GM12878 (cell line): ENCODE measurements around the gene HDAC5. TPM values are rescaled to one million over a fixed set of nuclear protein-coding genes. Genes with fewer than 3 reads are reported as not detected.
A peak's percentile ranks its signal among the peaks of the same experiment; 100 is the strongest.

ENCODE experiments used
- ATAC-seq: fragments of 200-7000 bp; cut with Tn5 transposase; 3 replicates; pipeline ENCODE4 v1.9.1; 2020; ENCODE audit warnings: mild to moderate bottlenecking, moderate library complexity
- BruUV-seq: library from RNA; stranded (reverse); fragments of 400-500 nt; replicated peaks from 2 replicates; lab custom pipeline; 2021; lab: Mats Ljungman, UMichigan
- CTCF ChIA-PET: fragments of 300-600 bp; sonication (Branson Sonifier 250); formaldehyde crosslinking; extraction: SDS; loops from one replicate; lab custom pipeline; 2021; ENCODE audit warnings: inconsistent platforms; lab: Yijun Ruan, JAX
- POLR2A ChIA-PET: fragments of 350-600 bp; formaldehyde crosslinking; extraction: SDS; loops from one replicate; lab custom pipeline; 2021; ENCODE audit warnings: inconsistent platforms; lab: Charles Lee
- RAD21 ChIA-PET: fragments of 300-600 bp; sonication (Branson Sonifier 250); formaldehyde crosslinking; loops from one replicate; lab custom pipeline; 2023; ENCODE audit warnings: antibody characterized with exemption; ENCODE audit not compliant: unreplicated experiment; lab: Charles Lee
- SMC1A ChIA-PET: fragments of 300-600 bp; sonication (Branson Sonifier 250); formaldehyde crosslinking; loops from one replicate; lab custom pipeline; 2023; ENCODE audit not compliant: unreplicated experiment, uncharacterized antibody; lab: Charles Lee
- DNase-seq: peaks from one replicate; pipeline ENCODE4 v3.0.0-alpha.2; 2011; ENCODE audit warnings: low read depth, low spot score
- FAIRE-seq: peaks from 3 replicates; lab custom pipeline; 2011; peaks lifted over from hg19 to GRCh38; lab: Jason Lieb, UNC
- H2AFZ ChIP-seq: 2 replicates; pipeline ENCODE4 v1.6.0; 2011; ENCODE audit warnings: low read depth, low read length, control low read depth; ENCODE audit not compliant: control insufficient read depth
- H3K27ac ChIP-seq: 2 replicates; pipeline ENCODE4 v1.5.1; 2011; ENCODE audit warnings: control low read depth; ENCODE audit not compliant: control insufficient read depth, insufficient read depth
- H3K27me3 ChIP-seq, 2 experiments: replicated peaks in 1 of 2; 2 replicates each; pipeline versions ENCODE4 v1.6.0 to v1.6.1; 2011; ENCODE audit warnings: low read length in 1 of 2; ENCODE audit not compliant: control insufficient read depth in 2 of 2, insufficient read depth in 2 of 2
- H3K36me3 ChIP-seq, 2 experiments: 2 replicates each; pipeline ENCODE4 v1.5.1; 2011; ENCODE audit warnings: low read length in 1 of 2; ENCODE audit not compliant: control insufficient read depth in 2 of 2, insufficient read depth in 2 of 2
- H3K4me1 ChIP-seq: 2 replicates; pipeline ENCODE4 v1.6.1; 2011; ENCODE audit warnings: mild to moderate bottlenecking, low read length, moderate library complexity, mixed read lengths; ENCODE audit not compliant: control insufficient read depth, insufficient read depth
- H3K4me2 ChIP-seq: 2 replicates; pipeline ENCODE4 v1.6.0; 2011; ENCODE audit warnings: control low read depth; ENCODE audit not compliant: control insufficient read depth, insufficient read depth
- H3K4me3 ChIP-seq: fragments of 200-600 bp; sonication (generic); 2 replicates; pipeline ENCODE4 v1.5.1; 2016
- H3K79me2 ChIP-seq: 2 replicates; pipeline ENCODE4 v1.6.0; 2011; ENCODE audit warnings: low read length; ENCODE audit not compliant: control insufficient read depth, insufficient read depth
- H3K9ac ChIP-seq: 2 replicates; pipeline ENCODE4 v1.8.0; 2011; ENCODE audit warnings: low read length, control low read depth, mixed read lengths; ENCODE audit not compliant: control insufficient read depth, insufficient read depth
- H3K9me3 ChIP-seq: replicated peaks from 3 replicates; pipeline ENCODE4 v1.5.1; 2011; ENCODE audit warnings: mild to moderate bottlenecking, low read length; ENCODE audit not compliant: control insufficient read depth, insufficient read depth
- H4K20me1 ChIP-seq: 2 replicates; pipeline ENCODE4 v1.6.0; 2011; ENCODE audit not compliant: control insufficient read depth, insufficient read depth
- ATF2 ChIP-seq: IDR thresholded peaks from 2 replicates; pipeline ENCODE4 v1.6.1; 2012; ENCODE audit warnings: low read length, inconsistent platforms
- BCL11A ChIP-seq: IDR thresholded peaks from 2 replicates; pipeline ENCODE4 v1.6.1; 2011; ENCODE audit warnings: low read depth, low read length
- BMI1 ChIP-seq: fragments of 450-650 bp; IDR thresholded peaks from 2 replicates; pipeline ENCODE4 v1.6.1; 2016; ENCODE audit warnings: mild to moderate bottlenecking, moderate library complexity, borderline replicate concordance
- GATAD2B ChIP-seq: fragments of 450-650 bp; conservative IDR thresholded peaks from 2 replicates; pipeline ENCODE4 v1.6.1; 2017; ENCODE audit warnings: low read depth, mild to moderate bottlenecking, moderate library complexity
- IRF4 ChIP-seq: IDR thresholded peaks from 2 replicates; pipeline ENCODE4 v1.6.1; 2011; ENCODE audit warnings: low read depth, low read length
- NR2F1 ChIP-seq: fragments of 450-650 bp; conservative IDR thresholded peaks from 2 replicates; pipeline ENCODE4 v1.6.1; 2017; ENCODE audit warnings: mild to moderate bottlenecking
- PML ChIP-seq: IDR thresholded peaks from 2 replicates; pipeline ENCODE4 v1.6.1; 2012; ENCODE audit warnings: low read length, inconsistent platforms
- WGBS: methylation state at CpG from one replicate; pipeline ENCODE4 v1.1.6; 2016; ENCODE audit warnings: low lambda C conversion rate; ENCODE audit not compliant: insufficient replicate concordance, insufficient coverage; ENCODE audit errors: missing lambda C conversion rate; 5-methylcytosine and 5-hydroxymethylcytosine counted together
- in situ Hi-C: fragments of 300-500 bp; cut with MboI; formaldehyde crosslinking; loops from 9 replicates; pipeline ENCODE4 v1.14.3; 2018; ENCODE audit warnings: mixed read lengths
- intact Hi-C: fragments of 100-400 bp; cut with micrococcal nuclease; formaldehyde crosslinking; loops from one replicate; pipeline ENCODE4 v1.14.2; 2022; ENCODE audit not compliant: unreplicated experiment
- polyA plus RNA-seq, 11 experiments: library from polyadenylated mRNA; depleted of rRNA in 4 of 11; unstranded in 6 of 11; stranded (reverse) in 5 of 11; fragments of >200 nt; fragmentation: Nextera tagmentation in 4 of 11; fragmentation: Illumina TruSeq in 1 of 11; extraction: Ambion mirVana in 4 of 11; extraction: Trizol in 1 of 11; gene quantifications; 1 replicate in 1 of 11; 2 replicates in 10 of 11; pipeline versions ENCODE4 v1.2.1 to v1.2.3, GENCODE V29; 2011 to 2016; ENCODE audit warnings: inconsistent platforms in 2 of 11, missing spikeins in 2 of 11, low read depth in 1 of 11
- total RNA-seq, 4 experiments: library from RNA; depleted of rRNA in 3 of 4; stranded (reverse); fragments of >200 nt in 3 of 4; fragmentation: Illumina TruSeq in 1 of 4; extraction: Trizol in 1 of 4; gene quantifications; 2 replicates each; pipeline versions ENCODE4 v1.2.1 to v1.2.3, GENCODE V29; 2013 to 2021
- TF ChIP-seq, protein P1 (sequence below): fragments of 450-650 bp; IDR thresholded peaks from 2 replicates; pipeline ENCODE4 v1.6.1; 2017; ENCODE audit warnings: mild to moderate bottlenecking, moderate library complexity
- TF ChIP-seq, protein P2 (sequence below): IDR thresholded peaks from 2 replicates; pipeline ENCODE4 v1.6.1; 2012; ENCODE audit warnings: low read depth, low read length, improper control_type of control experiment

HDAC5 gene
- total and polyA plus RNA-seq, 10 of the 15 experiments (the other 5 are each of a cell fraction or from before 2014, with no cell fraction given) = 1.1 to 58.0 (median 27.3) TPM

DNA sequence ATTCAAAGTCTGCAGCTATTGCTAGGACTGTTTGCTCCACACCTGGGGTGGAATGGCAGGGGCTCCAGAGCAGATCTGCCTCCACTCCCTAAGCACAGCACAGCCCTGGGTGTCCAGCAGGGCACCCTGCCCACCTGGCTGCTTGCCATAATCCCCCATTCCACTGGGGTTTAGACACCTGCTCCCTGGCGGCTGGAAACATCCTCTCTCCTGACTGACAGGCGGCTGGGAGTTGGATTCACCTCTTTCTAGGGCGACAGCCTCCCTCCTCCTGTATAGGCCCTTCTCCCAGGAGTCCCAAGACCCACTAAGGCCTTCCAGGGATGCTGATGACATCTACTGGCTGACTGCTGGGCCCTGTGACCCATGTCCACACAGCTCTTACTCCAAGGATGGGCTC, 18.0 kb downstream of the HDAC5 start (continued):
- TF ChIP-seq, protein P1, sequence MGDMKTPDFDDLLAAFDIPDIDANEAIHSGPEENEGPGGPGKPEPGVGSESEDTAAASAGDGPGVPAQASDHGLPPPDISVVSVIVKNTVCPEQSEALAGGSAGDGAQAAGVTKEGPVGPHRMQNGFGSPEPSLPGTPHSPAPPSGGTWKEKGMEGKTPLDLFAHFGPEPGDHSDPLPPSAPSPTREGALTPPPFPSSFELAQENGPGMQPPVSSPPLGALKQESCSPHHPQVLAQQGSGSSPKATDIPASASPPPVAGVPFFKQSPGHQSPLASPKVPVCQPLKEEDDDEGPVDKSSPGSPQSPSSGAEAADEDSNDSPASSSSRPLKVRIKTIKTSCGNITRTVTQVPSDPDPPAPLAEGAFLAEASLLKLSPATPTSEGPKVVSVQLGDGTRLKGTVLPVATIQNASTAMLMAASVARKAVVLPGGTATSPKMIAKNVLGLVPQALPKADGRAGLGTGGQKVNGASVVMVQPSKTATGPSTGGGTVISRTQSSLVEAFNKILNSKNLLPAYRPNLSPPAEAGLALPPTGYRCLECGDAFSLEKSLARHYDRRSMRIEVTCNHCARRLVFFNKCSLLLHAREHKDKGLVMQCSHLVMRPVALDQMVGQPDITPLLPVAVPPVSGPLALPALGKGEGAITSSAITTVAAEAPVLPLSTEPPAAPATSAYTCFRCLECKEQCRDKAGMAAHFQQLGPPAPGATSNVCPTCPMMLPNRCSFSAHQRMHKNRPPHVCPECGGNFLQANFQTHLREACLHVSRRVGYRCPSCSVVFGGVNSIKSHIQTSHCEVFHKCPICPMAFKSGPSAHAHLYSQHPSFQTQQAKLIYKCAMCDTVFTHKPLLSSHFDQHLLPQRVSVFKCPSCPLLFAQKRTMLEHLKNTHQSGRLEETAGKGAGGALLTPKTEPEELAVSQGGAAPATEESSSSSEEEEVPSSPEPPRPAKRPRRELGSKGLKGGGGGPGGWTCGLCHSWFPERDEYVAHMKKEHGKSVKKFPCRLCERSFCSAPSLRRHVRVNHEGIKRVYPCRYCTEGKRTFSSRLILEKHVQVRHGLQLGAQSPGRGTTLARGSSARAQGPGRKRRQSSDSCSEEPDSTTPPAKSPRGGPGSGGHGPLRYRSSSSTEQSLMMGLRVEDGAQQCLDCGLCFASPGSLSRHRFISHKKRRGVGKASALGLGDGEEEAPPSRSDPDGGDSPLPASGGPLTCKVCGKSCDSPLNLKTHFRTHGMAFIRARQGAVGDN = no peak
- TF ChIP-seq ATF2 = no peak

DNA sequence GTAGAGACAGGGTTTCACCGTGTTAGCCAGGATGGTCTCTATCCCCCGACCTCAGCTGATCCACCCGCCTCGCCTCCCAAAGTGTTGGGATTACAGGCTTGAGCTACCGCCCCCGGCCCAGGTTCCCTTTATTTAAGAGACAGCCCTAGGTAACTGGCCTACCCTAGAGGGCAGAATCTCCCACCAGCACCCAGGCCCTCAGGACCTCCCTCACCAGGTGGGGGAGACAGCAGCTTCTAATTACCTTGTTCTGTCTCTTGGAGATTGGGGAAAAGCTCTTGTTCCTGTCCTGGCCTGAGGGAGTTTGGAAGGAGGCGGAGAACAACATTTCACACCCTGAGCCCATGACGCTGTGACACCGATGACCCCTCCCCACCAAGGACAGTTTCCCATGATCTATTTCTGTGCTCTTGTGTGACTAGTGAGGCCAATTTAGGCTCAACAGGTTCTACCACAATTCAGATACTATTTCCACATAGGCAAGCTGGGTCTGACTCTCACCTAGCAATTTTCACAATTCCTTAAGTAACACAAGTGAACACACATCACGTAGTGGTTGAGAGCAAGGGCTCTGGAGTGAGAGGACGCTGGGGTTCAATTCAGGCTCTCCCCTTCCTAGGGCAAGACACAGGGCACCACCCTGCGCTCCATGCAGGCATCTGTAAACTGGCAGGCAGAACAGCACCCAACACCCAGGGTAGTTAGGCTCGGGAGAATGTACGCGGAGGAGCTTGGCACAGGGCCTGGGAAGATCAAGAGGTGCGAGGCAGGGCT, 20.4 kb downstream of the HDAC5 start:
- ChIA-PET CTCF (interaction anchor here (1.6 kb wide), 1 partner anchor 20 kb away, joined by 6 read pairs; the partner anchor contains the start of gene HDAC5), POLR2A (interaction anchor here (0.6 to 1.1 kb wide), 2 partner anchors 10 to 32 kb away, joined by 3 to 4 read pairs; no protein-coding TSS in a partner anchor), RAD21 (interaction anchor here (1.4 kb wide), 1 partner anchor 65 kb away, joined by 5 read pairs; no protein-coding TSS in a partner anchor), SMC1A (interaction anchor here (0.9 kb wide), 1 partner anchor 10 kb away, joined by 4 read pairs; no protein-coding TSS in a partner anchor)
- intact Hi-C loops (no loop called here), in situ Hi-C loops (loop anchor here (25.0 kb wide), 1 partner anchor 891 kb away; the partner anchor contains the start of gene TMEM106A)
- DNase-seq = no peak
- no peak for ATAC-seq
- BruUV-seq = TSS peak; percentile 42
- peaks cover 10% of the 10 kb centered on the region for H3K4me1 ChIP-seq
- H4K20me1 ChIP-seq = no peaks in the 10 kb centered on the region
- FAIRE-seq = no peak
- H3K9me3 ChIP-seq = no peaks in the 10 kb centered on the region; the same call in 2 of the 3 replicates
- no peak overlapping the region for H3K4me3 ChIP-seq
- H2AFZ ChIP-seq = no peak overlapping the region
- 97% methylated on average over 16 of the region's 16 CpGs for WGBS
- no peaks in the 10 kb centered on the region; a peak in 2 of 4 replicates for H3K36me3 ChIP-seq
- no peak overlapping the region for H3K4me2 ChIP-seq
- H3K79me2 ChIP-seq = peaks cover 14% of the 10 kb centered on the region
- no peak overlapping the region for H3K27ac ChIP-seq
- no peaks in the 10 kb centered on the region for H3K27me3 ChIP-seq
- H3K9ac ChIP-seq = no peak overlapping the region
- no peak for TF ChIP-seq BCL11A
- no peak for TF ChIP-seq NR2F1
- TF ChIP-seq, protein P1 = no peak
- no peak for TF ChIP-seq IRF4
- TF ChIP-seq, protein P2, sequence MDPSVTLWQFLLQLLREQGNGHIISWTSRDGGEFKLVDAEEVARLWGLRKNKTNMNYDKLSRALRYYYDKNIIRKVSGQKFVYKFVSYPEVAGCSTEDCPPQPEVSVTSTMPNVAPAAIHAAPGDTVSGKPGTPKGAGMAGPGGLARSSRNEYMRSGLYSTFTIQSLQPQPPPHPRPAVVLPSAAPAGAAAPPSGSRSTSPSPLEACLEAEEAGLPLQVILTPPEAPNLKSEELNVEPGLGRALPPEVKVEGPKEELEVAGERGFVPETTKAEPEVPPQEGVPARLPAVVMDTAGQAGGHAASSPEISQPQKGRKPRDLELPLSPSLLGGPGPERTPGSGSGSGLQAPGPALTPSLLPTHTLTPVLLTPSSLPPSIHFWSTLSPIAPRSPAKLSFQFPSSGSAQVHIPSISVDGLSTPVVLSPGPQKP = no peak
- no peak for TF ChIP-seq BMI1
- TF ChIP-seq PML = no peak
- no peak for TF ChIP-seq GATAD2B
